Measurements from ENCODE around the gene ADAM30. TPM values are rescaled to one million over a fixed set of nuclear protein-coding genes. Genes with fewer than 3 reads are reported as not detected.
A peak's percentile ranks its signal among the peaks of the same experiment; 100 is the strongest.

The ADAM30 gene
- total RNA-seq, 5 donors from 2014 or later (not counting 1 experiment from before 2014, with no cell fraction given): not detected

GRCh38 chr1:119879510-119880434 is 16.5 kb downstream of the ADAM30 start:
- Histone ChIP-seq H3K9me3 (no peaks in the 10 kb centered on the region), H3K4me1 (ENCODE audit: control insufficient read depth in 1 of 2, extremely low read depth in 1 of 2, insufficient read depth in 2 of 2, low read length in 2 of 2) (no peaks in the 10 kb centered on the region), H3K36me3 (ENCODE audit: control insufficient read depth in 2 of 2, extremely low read depth in 1 of 2, insufficient read depth in 1 of 2, low read length in 1 of 2) (no peaks in the 10 kb centered on the region), H3K4me3 (ENCODE audit: control insufficient read depth in 1 of 2, extremely low read depth in 1 of 2, low read length in 1 of 2) (no peak overlapping the region), H3K27ac (ENCODE audit: low read length) (no peak overlapping the region), H3K27me3 (replicated peaks in 1 of 2; ENCODE audit: control insufficient read depth in 2 of 2, extremely low read depth in 1 of 2, insufficient read depth in 2 of 2, low read length in 1 of 2) (peaks cover 0 to 5% of the 10 kb centered on the region in 2 experiments)
- 96% methylated on average over 6 of the region's 12 CpGs for WGBS (ENCODE audit: insufficient coverage)
- H3K27ac Mint-ChIP-seq: no peak overlapping the region
- H3K4me3 Mint-ChIP-seq: no peak overlapping the region
- H3K9me3 Mint-ChIP-seq: no peaks in the 10 kb centered on the region
- no peaks in the 10 kb centered on the region for H3K4me1 Mint-ChIP-seq
- POLR2A ChIA-PET: no interaction called here
- H3K36me3 Mint-ChIP-seq: no peaks in the 10 kb centered on the region
- peaks cover 13 to 17% of the 10 kb centered on the region in 2 donors for H3K27me3 Mint-ChIP-seq
- DNase-seq (no peak), ATAC-seq (replicated peaks in 1 of 4) (no peak)
- CTCF ChIA-PET: no interaction called here

- Mint-ChIP-seq H3K27me3 (peaks cover 14 to 18% of the 10 kb centered on the region in 2 donors), H3K36me3 (no peaks in the 10 kb centered on the region), H3K4me3 (no peak overlapping the region), H3K9me3 (no peaks in the 10 kb centered on the region), H3K4me1 (no peaks in the 10 kb centered on the region), H3K27ac (no peak overlapping the region)
- H3K27me3 ChIP-seq (replicated peaks in 1 of 2; ENCODE audit: control insufficient read depth in 2 of 2, extremely low read depth in 1 of 2, insufficient read depth in 2 of 2, low read length in 1 of 2): peaks cover 0 to 5% of the 10 kb centered on the region in 2 experiments
- H3K36me3 ChIP-seq (ENCODE audit: control insufficient read depth in 2 of 2, extremely low read depth in 1 of 2, insufficient read depth in 1 of 2, low read length in 1 of 2): no peaks in the 10 kb centered on the region
- ChIA-PET CTCF (no interaction called here), POLR2A (no interaction called here)
- H3K4me3 ChIP-seq (ENCODE audit: control insufficient read depth in 1 of 2, extremely low read depth in 1 of 2, low read length in 1 of 2): no peak overlapping the region
- H3K9me3 ChIP-seq: no peaks in the 10 kb centered on the region
- no peak for ATAC-seq (replicated peaks in 1 of 4)
- no peaks in the 10 kb centered on the region for H3K4me1 ChIP-seq (ENCODE audit: control insufficient read depth in 1 of 2, extremely low read depth in 1 of 2, insufficient read depth in 2 of 2, low read length in 2 of 2)
- no peak overlapping the region for H3K27ac ChIP-seq (ENCODE audit: low read length)
- no peak for DNase-seq
These were observed 18.1 kb downstream of the ADAM30 start for GRCh38 chr1:119878171-119878570.

GRCh38 chr1:119874186-119874585 is 22.1 kb downstream of the ADAM30 start:
- ChIA-PET CTCF (interaction anchor here in 1 of 2 donors (1.1 kb wide), 1 partner anchor 12 kb away, joined by 4 read pairs; no protein-coding TSS in a partner anchor), POLR2A (no interaction called here)
- Mint-ChIP-seq H3K4me3 (no peak overlapping the region), H3K27ac (no peak overlapping the region), H3K27me3 (peaks cover 12 to 28% of the 10 kb centered on the region in 2 donors), H3K36me3 (no peaks in the 10 kb centered on the region), H3K9me3 (no peaks in the 10 kb centered on the region), H3K4me1 (peaks cover 3 to 4% (median 4%) of the 10 kb centered on the region in 3 donors)
- Histone ChIP-seq H3K27ac (ENCODE audit: low read length) (no peak overlapping the region), H3K4me1 (ENCODE audit: control insufficient read depth in 1 of 2, extremely low read depth in 1 of 2, insufficient read depth in 2 of 2, low read length in 2 of 2) (no peaks in the 10 kb centered on the region), H3K9me3 (no peaks in the 10 kb centered on the region), H3K4me3 (ENCODE audit: control insufficient read depth in 1 of 2, extremely low read depth in 1 of 2, low read length in 1 of 2) (no peak overlapping the region), H3K27me3 (replicated peaks in 1 of 2; ENCODE audit: control insufficient read depth in 2 of 2, extremely low read depth in 1 of 2, insufficient read depth in 2 of 2, low read length in 1 of 2) (peaks cover 0 to 14% of the 10 kb centered on the region in 2 experiments), H3K36me3 (ENCODE audit: control insufficient read depth in 2 of 2, extremely low read depth in 1 of 2, insufficient read depth in 1 of 2, low read length in 1 of 2) (no peaks in the 10 kb centered on the region)
- 100% methylated on average over 1 of the region's 2 CpGs for WGBS (ENCODE audit: insufficient coverage)
- ATAC-seq (replicated peaks in 1 of 4) (no peak), DNase-seq (no peak)

GRCh38 chr1:119873135-119874015 is 22.9 kb downstream of the ADAM30 start:
- Mint-ChIP-seq H3K36me3 (no peaks in the 10 kb centered on the region), H3K9me3 (no peaks in the 10 kb centered on the region), H3K27ac (no peak overlapping the region), H3K4me3 (no peak overlapping the region), H3K27me3 (peaks cover 9 to 28% of the 10 kb centered on the region in 2 donors), H3K4me1 (peaks cover 3 to 4% (median 4%) of the 10 kb centered on the region in 3 donors)
- ChIA-PET POLR2A (no interaction called here), CTCF (interaction anchor here in 1 of 2 donors (1.1 kb wide), 1 partner anchor 13 kb away, joined by 4 read pairs; no protein-coding TSS in a partner anchor)
- Histone ChIP-seq H3K27ac (ENCODE audit: low read length) (no peak overlapping the region), H3K9me3 (no peaks in the 10 kb centered on the region), H3K4me1 (ENCODE audit: control insufficient read depth in 1 of 2, extremely low read depth in 1 of 2, insufficient read depth in 2 of 2, low read length in 2 of 2) (no peaks in the 10 kb centered on the region), H3K4me3 (ENCODE audit: control insufficient read depth in 1 of 2, extremely low read depth in 1 of 2, low read length in 1 of 2) (no peak overlapping the region), H3K36me3 (ENCODE audit: control insufficient read depth in 2 of 2, extremely low read depth in 1 of 2, insufficient read depth in 1 of 2, low read length in 1 of 2) (no peaks in the 10 kb centered on the region), H3K27me3 (replicated peaks in 1 of 2; ENCODE audit: control insufficient read depth in 2 of 2, extremely low read depth in 1 of 2, insufficient read depth in 2 of 2, low read length in 1 of 2) (peaks cover 0 to 14% of the 10 kb centered on the region in 2 experiments)
- ATAC-seq (replicated peaks in 1 of 4): no peak
- WGBS (ENCODE audit: insufficient coverage): 100% methylated on average over 1 of the region's 4 CpGs
- no peak for DNase-seq

- no peaks in the 10 kb centered on the region for H3K9me3 ChIP-seq
- Mint-ChIP-seq H3K27ac (no peak overlapping the region), H3K36me3 (no peaks in the 10 kb centered on the region), H3K4me3 (no peak overlapping the region), H3K27me3 (peaks cover 9 to 28% of the 10 kb centered on the region in 2 donors), H3K9me3 (no peaks in the 10 kb centered on the region), H3K4me1 (peaks cover 3 to 4% (median 4%) of the 10 kb centered on the region in 3 donors)
- no peak for DNase-seq
- H3K36me3 ChIP-seq (ENCODE audit: control insufficient read depth in 2 of 2, extremely low read depth in 1 of 2, insufficient read depth in 1 of 2, low read length in 1 of 2): no peaks in the 10 kb centered on the region
- POLR2A ChIA-PET: no interaction called here
- H3K4me3 ChIP-seq (ENCODE audit: control insufficient read depth in 1 of 2, extremely low read depth in 1 of 2, low read length in 1 of 2): no peak overlapping the region
- CTCF ChIA-PET: interaction anchor here (0.6 to 1.0 kb wide), 2 partner anchors 14 to 437 kb away, joined by 3 to 4 read pairs; no protein-coding TSS in a partner anchor
- no peak overlapping the region for H3K27ac ChIP-seq (ENCODE audit: low read length)
- WGBS (ENCODE audit: insufficient coverage): no CpG with 5 or more reads among the region's 4 CpGs
- no peak for ATAC-seq (replicated peaks in 1 of 4)
- peaks cover 0 to 14% of the 10 kb centered on the region in 2 experiments for H3K27me3 ChIP-seq (replicated peaks in 1 of 2; ENCODE audit: control insufficient read depth in 2 of 2, extremely low read depth in 1 of 2, insufficient read depth in 2 of 2, low read length in 1 of 2)
- H3K4me1 ChIP-seq (ENCODE audit: control insufficient read depth in 1 of 2, extremely low read depth in 1 of 2, insufficient read depth in 2 of 2, low read length in 2 of 2): no peaks in the 10 kb centered on the region
These were observed 24.4 kb downstream of the ADAM30 start for GRCh38 chr1:119871881-119872280.

- no peak overlapping the region for H3K4me3 Mint-ChIP-seq
- Histone ChIP-seq H3K9me3 (no peaks in the 10 kb centered on the region), H3K4me1 (ENCODE audit: control insufficient read depth in 1 of 2, extremely low read depth in 1 of 2, insufficient read depth in 2 of 2, low read length in 2 of 2) (no peaks in the 10 kb centered on the region), H3K4me3 (ENCODE audit: control insufficient read depth in 1 of 2, extremely low read depth in 1 of 2, low read length in 1 of 2) (no peak overlapping the region), H3K36me3 (ENCODE audit: control insufficient read depth in 2 of 2, extremely low read depth in 1 of 2, insufficient read depth in 1 of 2, low read length in 1 of 2) (no peaks in the 10 kb centered on the region), H3K27ac (ENCODE audit: low read length) (no peak overlapping the region), H3K27me3 (replicated peaks in 1 of 2; ENCODE audit: control insufficient read depth in 2 of 2, extremely low read depth in 1 of 2, insufficient read depth in 2 of 2, low read length in 1 of 2) (peaks cover 0 to 14% of the 10 kb centered on the region in 2 experiments)
- H3K9me3 Mint-ChIP-seq: no peaks in the 10 kb centered on the region
- POLR2A ChIA-PET: no interaction called here
- H3K36me3 Mint-ChIP-seq: no peaks in the 10 kb centered on the region
- H3K27me3 Mint-ChIP-seq: peaks cover 9 to 28% of the 10 kb centered on the region in 2 donors
- 27% methylated on average over 9 of the region's 20 CpGs for WGBS (ENCODE audit: insufficient coverage)
- CTCF ChIA-PET: interaction anchor here in 1 of 2 donors (1.0 kb wide), 1 partner anchor 15 kb away, joined by 4 read pairs; no protein-coding TSS in a partner anchor
- no peak overlapping the region for H3K27ac Mint-ChIP-seq
- DNase-seq: peak in 31 of 35 experiments; percentile 5 to 61 (median 44)
- peak in 3 of 4 experiments; percentile 42 to 54 (median 43) for ATAC-seq (replicated peaks in 1 of 4)
- peaks cover 3 to 4% (median 4%) of the 10 kb centered on the region in 3 donors for H3K4me1 Mint-ChIP-seq
These were observed 25.3 kb downstream of the ADAM30 start for GRCh38 chr1:119870917-119871596.
